ENCODE data around the gene PTPRG. TPM values are rescaled to one million over a fixed set of nuclear protein-coding genes. Genes with fewer than 3 reads are reported as not detected.

PTPRG gene
- total RNA-seq, 4 donors from 2014 or later, result 33.5 to 56.6 (median 46.9) TPM

DNA sequence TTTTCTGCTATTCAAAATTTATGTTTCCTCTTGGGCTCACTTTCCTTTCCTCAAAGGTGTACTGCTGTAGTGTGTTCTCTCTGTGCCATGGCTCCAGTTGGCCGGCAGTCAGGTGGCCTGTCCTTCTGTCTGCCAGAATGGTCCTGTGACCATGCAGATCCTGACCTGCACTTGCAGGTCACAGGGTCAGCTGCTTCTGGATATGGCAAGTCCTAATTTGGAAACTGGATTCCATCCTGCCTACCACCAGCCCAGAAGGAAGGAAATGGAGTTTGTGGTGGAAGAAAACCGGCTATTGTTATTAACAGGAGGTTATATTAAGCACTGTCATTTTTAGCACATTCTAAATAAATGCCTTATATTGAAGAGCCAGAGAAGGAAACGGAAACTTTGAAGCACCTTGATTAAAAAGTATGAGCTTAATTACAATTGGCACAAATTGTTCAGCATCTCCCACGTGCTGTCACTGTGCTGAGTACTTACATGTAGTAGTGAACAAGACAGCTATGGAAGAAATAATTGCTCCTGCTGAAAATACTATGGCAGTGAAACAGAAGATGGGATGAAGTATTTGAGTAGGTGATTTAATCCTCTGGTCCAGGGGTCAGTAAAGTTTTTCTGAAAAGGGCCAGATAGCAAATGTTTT, 362.8 kb downstream of the PTPRG start:
- peaks cover 0 to 7% (median 2%) of the 10 kb centered on the region in 4 donors for H3K4me1 ChIP-seq
- no peaks in the 10 kb centered on the region for H3K9me3 ChIP-seq
- H3K4me3 ChIP-seq, result no peak overlapping the region
- no peaks in the 10 kb centered on the region for H3K27me3 ChIP-seq
- TF ChIP-seq, protein P1, sequence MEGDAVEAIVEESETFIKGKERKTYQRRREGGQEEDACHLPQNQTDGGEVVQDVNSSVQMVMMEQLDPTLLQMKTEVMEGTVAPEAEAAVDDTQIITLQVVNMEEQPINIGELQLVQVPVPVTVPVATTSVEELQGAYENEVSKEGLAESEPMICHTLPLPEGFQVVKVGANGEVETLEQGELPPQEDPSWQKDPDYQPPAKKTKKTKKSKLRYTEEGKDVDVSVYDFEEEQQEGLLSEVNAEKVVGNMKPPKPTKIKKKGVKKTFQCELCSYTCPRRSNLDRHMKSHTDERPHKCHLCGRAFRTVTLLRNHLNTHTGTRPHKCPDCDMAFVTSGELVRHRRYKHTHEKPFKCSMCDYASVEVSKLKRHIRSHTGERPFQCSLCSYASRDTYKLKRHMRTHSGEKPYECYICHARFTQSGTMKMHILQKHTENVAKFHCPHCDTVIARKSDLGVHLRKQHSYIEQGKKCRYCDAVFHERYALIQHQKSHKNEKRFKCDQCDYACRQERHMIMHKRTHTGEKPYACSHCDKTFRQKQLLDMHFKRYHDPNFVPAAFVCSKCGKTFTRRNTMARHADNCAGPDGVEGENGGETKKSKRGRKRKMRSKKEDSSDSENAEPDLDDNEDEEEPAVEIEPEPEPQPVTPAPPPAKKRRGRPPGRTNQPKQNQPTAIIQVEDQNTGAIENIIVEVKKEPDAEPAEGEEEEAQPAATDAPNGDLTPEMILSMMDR (IDR thresholded peaks at IDR 0.05), result no peak
- TF ChIP-seq POLR2A (IDR thresholded peaks at IDR 0.05), result no peak
- no peaks in the 10 kb centered on the region for H3K36me3 ChIP-seq
- H3K27ac ChIP-seq, result no peak overlapping the region
- DNase-seq, result no peak

DNA sequence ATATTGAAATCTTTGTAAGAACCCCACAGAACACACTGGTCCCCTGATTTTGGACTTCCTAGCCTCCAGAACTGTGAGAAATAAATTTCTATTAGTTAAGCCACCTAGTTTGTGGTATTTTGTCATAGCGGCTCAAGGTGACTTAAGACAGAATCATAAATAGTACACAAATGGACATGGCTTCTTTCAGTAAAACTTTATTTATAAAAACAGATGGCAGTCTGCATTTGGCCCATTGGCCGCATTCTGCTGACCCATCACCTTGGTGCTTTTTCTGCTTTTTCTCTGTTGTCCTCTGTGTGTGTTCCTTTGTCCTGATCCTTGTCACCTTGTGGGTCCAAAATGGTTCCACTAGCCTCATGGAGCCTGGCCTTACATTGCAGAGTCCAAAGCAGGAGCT, 363.6 kb downstream of the PTPRG start:
- peaks cover 0 to 7% (median 2%) of the 10 kb centered on the region in 4 donors for H3K4me1 ChIP-seq

DNA sequence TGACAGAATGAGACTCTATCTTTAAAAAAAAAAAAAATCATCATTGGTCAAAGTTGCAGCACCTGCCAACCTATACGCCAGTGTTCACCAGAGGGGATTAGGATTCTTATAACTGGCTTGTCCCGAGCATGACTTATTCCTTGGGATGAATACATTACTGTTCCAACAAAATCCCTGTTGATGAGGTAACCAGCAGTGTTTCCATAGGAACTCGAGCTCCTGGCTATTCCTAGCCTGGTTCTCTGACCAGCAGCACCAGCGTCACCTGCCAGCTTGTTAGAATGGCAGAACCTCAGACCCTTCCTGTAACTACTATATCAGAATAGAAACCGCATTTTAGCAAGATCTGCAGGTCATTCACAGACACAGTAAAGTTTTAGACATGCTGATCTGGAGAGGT, 364.4 kb downstream of the PTPRG start:
- no peaks in the 10 kb centered on the region for H3K9me3 ChIP-seq
- H3K27ac ChIP-seq, result peak overlapping the region in 1 of 4 donors; percentile 52
- H3K27me3 ChIP-seq, result no peaks in the 10 kb centered on the region
- peaks cover 0 to 7% (median 2%) of the 10 kb centered on the region in 4 donors for H3K4me1 ChIP-seq
- H3K36me3 ChIP-seq, result no peaks in the 10 kb centered on the region
- no peak for DNase-seq
- no peak overlapping the region for H3K4me3 ChIP-seq
- TF ChIP-seq POLR2A (IDR thresholded peaks at IDR 0.05), result no peak
- TF ChIP-seq, protein P1 (IDR thresholded peaks at IDR 0.05), result no peak

More for the DNA sequence above, 363.6 kb downstream of the PTPRG start:
- no peaks in the 10 kb centered on the region for H3K36me3 ChIP-seq
- no peaks in the 10 kb centered on the region for H3K27me3 ChIP-seq
- H3K27ac ChIP-seq, result no peak overlapping the region
- H3K9me3 ChIP-seq, result no peaks in the 10 kb centered on the region
- H3K4me3 ChIP-seq, result no peak overlapping the region
- TF ChIP-seq, protein P1 (IDR thresholded peaks at IDR 0.05), result no peak
- TF ChIP-seq POLR2A (IDR thresholded peaks at IDR 0.05), result no peak
- DNase-seq, result no peak

DNA sequence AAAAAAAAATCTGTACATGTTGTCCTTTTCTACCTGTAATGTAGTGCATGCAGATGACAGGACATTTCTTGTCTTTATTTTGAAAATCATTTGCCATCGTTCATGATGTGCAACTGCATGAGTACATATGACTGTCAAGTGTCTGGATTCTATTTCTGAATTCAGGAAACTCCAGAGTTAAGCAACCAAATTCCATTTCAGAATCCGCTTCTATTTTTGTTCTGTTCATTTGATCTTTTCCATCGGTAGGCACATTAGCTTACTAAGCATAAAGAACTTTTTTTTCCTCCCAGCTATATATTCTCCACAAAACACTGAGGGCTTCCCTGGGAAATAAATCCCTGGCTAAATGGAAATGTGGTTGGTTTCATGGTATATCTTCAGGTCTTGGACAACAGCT, 365.6 kb downstream of the PTPRG start:
- Histone ChIP-seq H3K36me3 (no peaks in the 10 kb centered on the region), H3K4me3 (no peak overlapping the region), H3K27ac (peak overlapping the region in 2 of 4 donors; percentile 12 to 52), H3K27me3 (no peaks in the 10 kb centered on the region), H3K9me3 (no peaks in the 10 kb centered on the region), H3K4me1 (peaks cover 0 to 7% (median 2%) of the 10 kb centered on the region in 4 donors)
- DNase-seq, result no peak
- TF ChIP-seq POLR2A (IDR thresholded peaks at IDR 0.05), result no peak
- TF ChIP-seq, protein P1 (IDR thresholded peaks at IDR 0.05), result no peak

DNA sequence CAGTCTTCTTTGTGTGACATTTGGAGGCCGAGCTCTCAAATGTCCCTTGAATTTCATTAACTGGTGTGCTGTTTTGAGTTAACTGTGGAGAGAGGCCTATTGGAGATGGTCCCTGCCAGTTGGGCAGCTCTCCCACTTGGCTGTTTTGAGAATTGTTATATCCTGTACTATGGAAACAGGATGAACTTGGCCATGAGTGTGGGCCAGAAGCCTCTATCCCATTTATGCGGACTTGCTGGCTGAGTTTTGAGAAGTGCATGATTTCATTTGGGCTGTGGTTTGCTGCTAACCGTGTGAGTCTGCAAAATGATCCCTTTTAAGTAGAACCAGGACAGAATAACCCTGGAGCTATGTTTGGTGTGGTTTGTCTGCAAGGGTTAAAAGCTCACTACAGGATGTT, 366.0 kb downstream of the PTPRG start:
- TF ChIP-seq POLR2A (IDR thresholded peaks at IDR 0.05), result no peak
- TF ChIP-seq, protein P1 (IDR thresholded peaks at IDR 0.05), result no peak
- no peak for DNase-seq
- Histone ChIP-seq H3K9me3 (no peaks in the 10 kb centered on the region), H3K27me3 (no peaks in the 10 kb centered on the region), H3K27ac (peak overlapping the region in 2 of 4 donors; percentile 12 to 52), H3K4me1 (peaks cover 0 to 7% (median 2%) of the 10 kb centered on the region in 4 donors), H3K4me3 (no peak overlapping the region), H3K36me3 (no peaks in the 10 kb centered on the region)
